GM12875 (cell line): Measurements from ENCODE around the gene PHYH.

Source experiments
- H3K4me3 ChIP-seq: one replicate; pipeline ENCODE4 v1.5.1; 2011; ENCODE audit warnings: low read depth, low read length, control low read depth
- TF ChIP-seq, protein P1 (sequence below): IDR thresholded peaks from 2 replicates; pipeline ENCODE4 v1.5.1; 2011; ENCODE audit warnings: low read depth, mild to moderate bottlenecking, control low read depth, inconsistent platforms, low read length, moderate library complexity, borderline replicate concordance; ENCODE audit not compliant: insufficient read depth

The PHYH gene

DNA sequence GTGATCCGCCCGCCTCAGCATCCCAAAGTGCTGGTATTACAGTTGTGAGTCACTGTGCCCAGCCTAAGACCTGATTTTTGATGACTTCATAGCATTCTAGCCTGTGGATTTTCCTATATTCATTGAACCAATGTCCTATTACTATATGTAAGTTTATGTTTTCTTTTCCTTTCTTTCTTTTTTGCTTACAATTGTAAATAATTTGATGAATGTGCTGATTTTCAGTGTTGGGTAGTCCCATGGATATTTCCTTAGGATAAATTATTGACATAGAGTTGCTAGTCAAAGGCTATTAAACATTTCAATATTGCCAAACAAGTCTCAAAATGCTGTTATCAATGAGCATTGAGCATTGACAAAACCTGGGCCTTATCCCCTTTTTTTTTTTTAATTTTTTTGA lies 9.9 kb upstream of the PHYH start:
- TF ChIP-seq, protein P1, sequence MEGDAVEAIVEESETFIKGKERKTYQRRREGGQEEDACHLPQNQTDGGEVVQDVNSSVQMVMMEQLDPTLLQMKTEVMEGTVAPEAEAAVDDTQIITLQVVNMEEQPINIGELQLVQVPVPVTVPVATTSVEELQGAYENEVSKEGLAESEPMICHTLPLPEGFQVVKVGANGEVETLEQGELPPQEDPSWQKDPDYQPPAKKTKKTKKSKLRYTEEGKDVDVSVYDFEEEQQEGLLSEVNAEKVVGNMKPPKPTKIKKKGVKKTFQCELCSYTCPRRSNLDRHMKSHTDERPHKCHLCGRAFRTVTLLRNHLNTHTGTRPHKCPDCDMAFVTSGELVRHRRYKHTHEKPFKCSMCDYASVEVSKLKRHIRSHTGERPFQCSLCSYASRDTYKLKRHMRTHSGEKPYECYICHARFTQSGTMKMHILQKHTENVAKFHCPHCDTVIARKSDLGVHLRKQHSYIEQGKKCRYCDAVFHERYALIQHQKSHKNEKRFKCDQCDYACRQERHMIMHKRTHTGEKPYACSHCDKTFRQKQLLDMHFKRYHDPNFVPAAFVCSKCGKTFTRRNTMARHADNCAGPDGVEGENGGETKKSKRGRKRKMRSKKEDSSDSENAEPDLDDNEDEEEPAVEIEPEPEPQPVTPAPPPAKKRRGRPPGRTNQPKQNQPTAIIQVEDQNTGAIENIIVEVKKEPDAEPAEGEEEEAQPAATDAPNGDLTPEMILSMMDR, result no peak
- H3K4me3 ChIP-seq, result no peak overlapping the region

DNA sequence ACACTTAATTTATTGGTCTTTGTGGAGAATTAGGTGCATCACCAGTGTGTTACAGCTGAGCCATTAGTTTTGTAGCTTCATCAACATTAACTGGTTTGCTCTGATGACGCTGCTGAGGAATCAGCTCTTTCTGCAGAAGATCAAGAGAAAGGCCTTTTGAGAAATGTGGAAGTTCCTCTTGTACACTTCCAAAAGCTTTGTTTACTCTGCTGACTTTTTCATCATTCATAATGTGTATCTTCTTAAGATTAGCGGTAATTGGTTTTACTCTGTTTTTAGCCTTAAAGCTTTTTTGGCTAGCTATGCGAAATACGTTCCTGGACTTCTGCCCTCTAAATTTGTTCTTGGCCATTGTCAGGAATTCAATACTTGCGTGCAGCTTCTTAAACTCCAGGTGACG lies 8.2 kb upstream of the PHYH start:
- TF ChIP-seq, protein P1, result no peak
- H3K4me3 ChIP-seq, result no peak overlapping the region

DNA sequence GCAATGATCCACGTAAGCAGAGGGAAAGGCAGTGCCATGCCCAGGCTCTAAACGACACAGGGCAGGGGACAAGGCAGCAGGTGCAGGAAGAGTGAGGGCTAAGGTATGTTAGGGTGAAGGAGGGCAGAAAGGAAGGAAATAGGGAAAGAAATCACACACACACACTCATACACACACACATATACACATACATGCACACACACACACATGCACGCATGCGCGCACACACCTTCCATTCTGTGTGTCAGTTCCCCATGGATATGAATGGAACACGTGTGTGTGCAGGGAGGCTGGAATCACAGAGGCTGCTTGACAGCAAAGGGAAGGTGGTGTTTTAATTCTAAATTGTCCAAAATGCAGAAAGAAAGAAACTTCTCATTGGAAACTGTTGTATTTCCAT lies 6.2 kb upstream of the PHYH start:
- H3K4me3 ChIP-seq, result no peak overlapping the region
- TF ChIP-seq, protein P1, result no peak

DNA sequence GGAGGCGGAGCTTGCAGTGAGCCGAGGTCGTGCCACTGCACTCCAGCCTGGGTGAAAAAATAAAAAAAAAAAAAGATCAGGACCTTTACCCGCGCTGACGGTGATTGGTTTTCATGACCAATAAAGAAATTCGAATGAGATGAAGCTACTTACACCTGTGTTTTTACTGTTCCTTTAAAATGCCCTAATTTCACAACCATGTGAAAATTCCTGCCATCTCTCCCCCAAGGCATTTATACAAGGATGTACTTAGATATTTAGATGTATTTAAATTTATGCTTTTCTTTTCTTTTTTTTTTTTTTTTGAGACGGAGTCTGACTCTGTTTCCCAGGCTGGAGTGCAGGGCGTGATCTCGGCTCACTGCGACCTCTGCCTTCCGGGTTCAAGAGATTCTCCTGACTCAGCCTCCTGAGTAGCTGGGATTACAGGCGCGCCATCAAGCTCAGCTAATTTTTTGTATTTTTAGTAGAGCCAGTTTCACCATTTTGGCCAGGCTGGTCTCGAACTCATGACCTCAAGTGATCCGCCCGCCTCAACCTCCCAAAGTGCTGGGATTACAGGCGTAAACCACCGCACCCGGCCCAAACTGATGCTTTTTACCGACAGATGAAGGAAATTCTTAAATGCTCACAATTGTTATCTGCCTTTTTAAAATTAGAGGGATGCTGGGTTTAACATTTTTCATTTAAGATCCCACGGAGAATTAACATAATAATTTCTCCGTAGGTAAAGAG lies 3.1 kb upstream of the PHYH start:
- no peak overlapping the region for H3K4me3 ChIP-seq

DNA sequence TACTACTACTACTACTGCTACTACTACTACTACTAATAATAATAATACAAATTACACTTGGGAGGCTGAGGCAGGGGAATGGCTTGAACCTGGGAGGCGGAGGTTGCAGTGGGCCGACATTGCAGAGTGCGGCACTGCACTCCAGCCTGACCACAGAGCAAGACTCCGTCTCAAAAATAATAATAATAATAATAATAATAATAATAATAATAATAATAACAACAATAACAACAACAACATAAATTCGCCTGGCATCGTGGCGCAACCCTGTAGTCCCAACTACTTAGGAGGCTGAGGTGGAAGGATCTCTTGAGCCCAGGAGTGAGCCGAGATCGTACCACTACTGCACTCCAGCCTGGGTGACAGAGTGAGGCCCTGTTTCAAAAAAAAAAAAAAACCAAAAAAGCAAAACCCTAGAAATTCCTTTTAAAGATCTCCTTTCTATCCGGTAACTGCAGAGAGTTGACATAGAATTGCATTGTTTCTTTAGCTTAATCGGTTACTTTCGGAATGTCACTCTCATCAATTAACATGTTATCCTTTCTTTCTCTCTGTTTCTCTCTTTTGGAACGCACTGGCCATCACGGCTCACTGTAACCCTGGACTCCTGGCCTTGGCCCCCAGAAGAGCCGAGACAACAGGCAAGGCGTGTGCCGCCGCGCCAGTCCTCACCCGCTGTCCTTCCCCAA lies 972 bp downstream of the PHYH start:
- peak overlapping the region; percentile 77 for H3K4me3 ChIP-seq
- TF ChIP-seq, protein P1, result no peak

More for the DNA sequence above, 3.1 kb upstream of the PHYH start:
- TF ChIP-seq, protein P1, result no peak

DNA sequence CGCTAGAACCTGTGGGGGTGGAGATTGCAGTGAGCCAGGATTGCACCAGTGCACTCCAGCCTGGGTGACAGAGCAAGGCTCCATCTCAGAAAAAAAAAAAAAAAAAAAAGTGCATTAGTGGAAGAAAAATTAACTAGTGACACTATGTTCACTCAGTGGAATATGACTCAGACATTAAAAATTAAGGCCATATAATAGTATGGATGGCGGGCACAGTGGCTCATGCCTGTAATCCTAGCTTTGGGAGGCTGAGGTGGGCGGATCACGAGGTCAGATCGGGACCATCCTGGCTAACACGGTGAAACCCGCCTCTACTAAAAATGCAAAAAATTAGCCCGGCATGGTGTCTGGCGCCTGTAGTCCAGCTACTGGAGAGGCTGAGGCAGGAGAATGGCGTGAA lies 3.4 kb downstream of the PHYH start:
- H3K4me3 ChIP-seq, result no peak overlapping the region
- TF ChIP-seq, protein P1, result no peak

DNA sequence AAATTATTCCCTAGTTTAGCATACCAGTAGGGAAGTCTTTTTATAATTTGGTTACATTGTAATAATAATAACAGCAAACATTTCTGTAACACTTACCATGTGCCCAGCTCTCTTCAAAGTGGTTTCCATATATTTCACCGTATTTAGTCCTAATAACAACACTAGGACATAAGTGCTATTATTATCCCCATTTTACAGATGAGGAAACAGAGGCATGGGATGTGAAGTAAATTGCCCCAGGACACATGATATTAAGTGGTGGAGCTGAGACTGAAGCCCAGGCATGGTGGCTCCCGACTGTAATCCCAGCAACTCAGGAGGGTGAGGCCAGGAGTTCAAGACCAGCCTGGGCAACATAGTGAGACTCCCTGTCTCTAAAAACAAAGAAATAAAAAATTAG lies 5.1 kb downstream of the PHYH start:
- TF ChIP-seq, protein P1, result no peak
- H3K4me3 ChIP-seq, result no peak overlapping the region
